Left ventricle myocardium inferior (tissue), 1 donor: Measurements from ENCODE around the gene SYMPK. TPM values are rescaled to one million over a fixed set of nuclear protein-coding genes. Genes with fewer than 3 reads are reported as not detected.
A peak's percentile ranks its signal among the peaks of the same experiment; 100 is the strongest.

Source experiments
- DNase-seq: peaks from one replicate; pipeline ENCODE4 v3.0.0-alpha.2; 2020
- H3K27ac ChIP-seq: fragments of 200-600 bp; replicated peaks from 2 replicates; pipeline ENCODE4 v1.8.0; 2021
- H3K27me3 ChIP-seq: fragments of 200-600 bp; 2 replicates; pipeline ENCODE4 v1.8.0; 2021; ENCODE audit warnings: low read depth
- H3K36me3 ChIP-seq: fragments of 200-600 bp; 2 replicates; pipeline ENCODE4 v1.8.0; 2021
- H3K4me1 ChIP-seq: fragments of 200-600 bp; 2 replicates; pipeline ENCODE4 v1.8.0; 2021
- H3K4me3 ChIP-seq: fragments of 200-600 bp; 2 replicates; pipeline ENCODE4 v1.8.0; 2021; ENCODE audit warnings: mild to moderate bottlenecking, moderate library complexity
- H3K9me3 ChIP-seq: fragments of 200-600 bp; replicated peaks from 2 replicates; pipeline ENCODE4 v1.8.0; 2021
- intact Hi-C: fragments of 100-400 bp; cut with micrococcal nuclease; formaldehyde crosslinking; loops from one replicate; pipeline ENCODE4 v1.11.0; 2022
- total RNA-seq: library from RNA; stranded (reverse); fragmentation: NEBNext Ultra II Directional; extraction: Animal tissue kit (Norgen Biotek cat#: 25700); gene quantifications from one replicate; pipeline ENCODE4 v1.2.1, GENCODE V29; 2021
- TF ChIP-seq, protein P1 (sequence below): fragments of 200-600 bp; IDR thresholded peaks from 2 replicates; pipeline ENCODE4 v1.8.0; 2021; ENCODE audit warnings: antibody characterized with exemption, mild to moderate bottlenecking, borderline replicate concordance
- donor health status: DM: no; HTN: yes; CAD: no; lungs with severe emphysema.

The SYMPK gene
- total RNA-seq, 1 donor from 2014 or later, result 35.9 TPM

DNA sequence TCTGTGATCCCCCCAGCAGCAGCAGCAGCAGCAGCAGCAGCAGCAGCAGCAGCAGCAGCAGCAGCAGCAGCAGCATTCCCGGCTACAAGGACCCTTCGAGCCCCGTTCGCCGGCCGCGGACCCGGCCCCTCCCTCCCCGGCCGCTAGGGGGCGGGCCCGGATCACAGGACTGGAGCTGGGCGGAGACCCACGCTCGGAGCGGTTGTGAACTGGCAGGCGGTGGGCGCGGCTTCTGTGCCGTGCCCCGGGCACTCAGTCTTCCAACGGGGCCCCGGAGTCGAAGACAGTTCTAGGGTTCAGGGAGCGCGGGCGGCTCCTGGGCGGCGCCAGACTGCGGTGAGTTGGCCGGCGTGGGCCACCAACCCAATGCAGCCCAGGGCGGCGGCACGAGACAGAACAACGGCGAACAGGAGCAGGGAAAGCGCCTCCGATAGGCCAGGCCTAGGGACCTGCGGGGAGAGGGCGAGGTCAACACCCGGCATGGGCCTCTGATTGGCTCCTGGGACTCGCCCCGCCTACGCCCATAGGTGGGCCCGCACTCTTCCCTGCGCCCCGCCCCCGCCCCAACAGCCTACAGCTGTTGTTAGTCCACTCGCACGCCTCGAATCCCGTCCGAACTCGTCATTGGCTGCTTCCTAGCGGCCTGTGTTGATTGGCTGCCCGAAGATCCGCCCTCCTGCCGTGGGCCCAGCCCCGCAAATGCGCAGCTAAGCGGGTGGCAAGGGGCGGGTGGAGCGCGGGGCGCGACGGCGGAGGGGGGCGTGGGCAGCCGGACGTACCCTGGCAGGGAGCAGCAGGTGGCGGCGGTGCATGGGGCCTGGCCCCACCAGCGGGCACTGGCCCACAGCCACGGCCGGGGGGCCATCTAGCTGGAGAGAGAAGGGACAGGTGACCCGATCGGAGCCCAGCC lies 92.5 kb downstream of the SYMPK start:
- H3K9me3 ChIP-seq, result no peaks in the 10 kb centered on the region
- H3K27me3 ChIP-seq, result no peaks in the 10 kb centered on the region
- peaks cover 52% of the 10 kb centered on the region for H3K4me1 ChIP-seq
- DNase-seq, result peak; percentile 97
- H3K4me3 ChIP-seq, result peak overlapping the region; percentile 85
- intact Hi-C loops, result no loop called here
- TF ChIP-seq, protein P1, sequence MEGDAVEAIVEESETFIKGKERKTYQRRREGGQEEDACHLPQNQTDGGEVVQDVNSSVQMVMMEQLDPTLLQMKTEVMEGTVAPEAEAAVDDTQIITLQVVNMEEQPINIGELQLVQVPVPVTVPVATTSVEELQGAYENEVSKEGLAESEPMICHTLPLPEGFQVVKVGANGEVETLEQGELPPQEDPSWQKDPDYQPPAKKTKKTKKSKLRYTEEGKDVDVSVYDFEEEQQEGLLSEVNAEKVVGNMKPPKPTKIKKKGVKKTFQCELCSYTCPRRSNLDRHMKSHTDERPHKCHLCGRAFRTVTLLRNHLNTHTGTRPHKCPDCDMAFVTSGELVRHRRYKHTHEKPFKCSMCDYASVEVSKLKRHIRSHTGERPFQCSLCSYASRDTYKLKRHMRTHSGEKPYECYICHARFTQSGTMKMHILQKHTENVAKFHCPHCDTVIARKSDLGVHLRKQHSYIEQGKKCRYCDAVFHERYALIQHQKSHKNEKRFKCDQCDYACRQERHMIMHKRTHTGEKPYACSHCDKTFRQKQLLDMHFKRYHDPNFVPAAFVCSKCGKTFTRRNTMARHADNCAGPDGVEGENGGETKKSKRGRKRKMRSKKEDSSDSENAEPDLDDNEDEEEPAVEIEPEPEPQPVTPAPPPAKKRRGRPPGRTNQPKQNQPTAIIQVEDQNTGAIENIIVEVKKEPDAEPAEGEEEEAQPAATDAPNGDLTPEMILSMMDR, result peak; percentile 97
- H3K27ac ChIP-seq, result peak overlapping the region; percentile 93
- peaks cover 34% of the 10 kb centered on the region for H3K36me3 ChIP-seq

DNA sequence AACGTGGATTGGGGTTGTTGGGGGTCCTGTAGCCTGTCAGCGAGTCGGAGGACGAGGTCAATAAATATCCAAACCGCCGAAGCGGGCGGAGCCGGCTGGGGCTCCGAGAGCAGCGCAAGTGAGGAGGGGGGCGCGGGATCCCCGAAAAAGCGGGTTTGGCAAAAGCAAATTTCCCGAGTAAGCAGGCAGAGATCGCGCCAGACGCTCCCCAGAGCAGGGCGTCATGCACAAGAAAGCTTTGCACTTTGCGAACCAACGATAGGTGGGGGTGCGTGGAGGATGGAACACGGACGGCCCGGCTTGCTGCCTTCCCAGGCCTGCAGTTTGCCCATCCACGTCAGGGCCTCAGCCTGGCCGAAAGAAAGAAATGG lies 93.1 kb downstream of the SYMPK start:
- peak overlapping the region; percentile 85 for H3K4me3 ChIP-seq
- H3K27me3 ChIP-seq, result no peaks in the 10 kb centered on the region
- no peaks in the 10 kb centered on the region for H3K9me3 ChIP-seq
- TF ChIP-seq, protein P1, result no peak
- no peak for DNase-seq
- intact Hi-C loops, result no loop called here
- H3K27ac ChIP-seq, result peak overlapping the region; percentile 93
- peaks cover 58% of the 10 kb centered on the region for H3K4me1 ChIP-seq
- H3K36me3 ChIP-seq, result peaks cover 28% of the 10 kb centered on the region

DNA sequence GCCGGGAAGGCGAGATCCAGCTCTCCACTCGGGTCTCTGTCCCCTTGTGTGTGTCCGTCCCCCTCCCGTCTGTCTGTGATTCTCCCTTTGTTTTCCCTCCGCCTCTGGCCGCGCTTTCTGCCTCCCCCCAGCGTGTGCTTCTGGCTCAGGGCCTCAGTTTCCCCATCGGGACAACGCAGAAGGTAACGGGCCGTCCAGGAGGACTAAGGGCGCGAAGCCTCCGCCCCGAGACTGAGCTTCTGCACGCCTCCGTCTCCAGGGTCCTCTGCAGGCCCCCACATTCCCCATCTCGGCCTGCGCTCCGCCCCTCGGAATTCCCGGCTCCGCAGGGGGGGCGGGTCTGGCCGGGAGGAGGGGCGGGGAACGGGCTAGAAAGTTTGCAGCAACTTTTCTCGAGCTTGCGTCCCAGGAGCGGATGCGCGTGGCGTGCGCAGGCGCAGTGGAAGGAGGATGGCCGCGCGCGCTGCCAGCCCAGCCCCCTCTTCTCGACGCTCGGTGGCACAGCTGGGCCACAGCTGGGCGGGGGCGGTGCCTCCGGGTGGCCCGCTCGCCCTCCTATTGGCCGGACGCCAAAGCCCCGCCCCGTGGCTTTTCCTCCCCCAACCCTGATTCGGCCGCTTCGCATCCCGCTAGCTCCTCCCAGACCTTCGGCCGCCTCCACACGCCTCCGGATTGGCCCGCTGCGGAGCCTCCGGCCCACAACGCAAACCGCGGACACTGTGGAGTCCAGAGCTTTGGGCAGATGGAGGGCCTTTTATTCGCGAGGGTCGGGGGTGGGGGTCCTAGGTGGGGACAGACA lies 93.8 kb downstream of the SYMPK start, which contains the start of gene SIX5:
SIX5 (minus strand) TSS at position 269 of the 799 bp plus-strand sequence. CDS start 408 bp downstream, outside the sequence.
- DNase-seq, result peak; percentile 99
- Histone ChIP-seq H3K4me3 (peak within 1 kb of the TSS; percentile 85), H3K27ac (peak within 1 kb of the TSS; percentile 93), H3K27me3 (no peaks in the 10 kb centered on the region), H3K4me1 (peaks cover 65% of the 10 kb centered on the region), H3K9me3 (no peaks in the 10 kb centered on the region), H3K36me3 (peaks cover 21% of the 10 kb centered on the region)
- TF ChIP-seq, protein P1, result no peak
- intact Hi-C loops, result no loop called here

DNA sequence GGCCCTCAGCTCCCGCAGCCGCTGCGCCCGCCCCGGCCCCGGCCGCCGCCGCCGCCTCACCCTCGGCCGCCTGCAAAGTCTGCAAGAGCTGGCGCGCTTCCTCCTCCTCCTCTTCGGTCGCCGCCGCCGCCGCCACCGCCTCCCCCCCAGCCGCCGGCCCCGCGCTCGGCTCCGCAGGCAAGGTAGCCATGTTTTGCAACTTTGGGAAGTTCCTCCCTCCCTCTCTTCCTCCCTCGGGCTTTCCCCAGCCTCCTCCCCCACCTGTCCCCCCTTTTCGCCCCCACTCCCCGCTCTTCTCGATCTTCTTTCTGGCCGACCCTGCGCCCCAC lies 94.3 kb downstream of the SYMPK start:
- DNase-seq, result peak; percentile 63
- Histone ChIP-seq H3K27ac (peak overlapping the region; percentile 93), H3K4me3 (peak overlapping the region; percentile 85), H3K4me1 (peaks cover 70% of the 10 kb centered on the region), H3K27me3 (no peaks in the 10 kb centered on the region), H3K9me3 (no peaks in the 10 kb centered on the region), H3K36me3 (peaks cover 19% of the 10 kb centered on the region)
- TF ChIP-seq, protein P1, result no peak
- intact Hi-C loops, result no loop called here

DNA sequence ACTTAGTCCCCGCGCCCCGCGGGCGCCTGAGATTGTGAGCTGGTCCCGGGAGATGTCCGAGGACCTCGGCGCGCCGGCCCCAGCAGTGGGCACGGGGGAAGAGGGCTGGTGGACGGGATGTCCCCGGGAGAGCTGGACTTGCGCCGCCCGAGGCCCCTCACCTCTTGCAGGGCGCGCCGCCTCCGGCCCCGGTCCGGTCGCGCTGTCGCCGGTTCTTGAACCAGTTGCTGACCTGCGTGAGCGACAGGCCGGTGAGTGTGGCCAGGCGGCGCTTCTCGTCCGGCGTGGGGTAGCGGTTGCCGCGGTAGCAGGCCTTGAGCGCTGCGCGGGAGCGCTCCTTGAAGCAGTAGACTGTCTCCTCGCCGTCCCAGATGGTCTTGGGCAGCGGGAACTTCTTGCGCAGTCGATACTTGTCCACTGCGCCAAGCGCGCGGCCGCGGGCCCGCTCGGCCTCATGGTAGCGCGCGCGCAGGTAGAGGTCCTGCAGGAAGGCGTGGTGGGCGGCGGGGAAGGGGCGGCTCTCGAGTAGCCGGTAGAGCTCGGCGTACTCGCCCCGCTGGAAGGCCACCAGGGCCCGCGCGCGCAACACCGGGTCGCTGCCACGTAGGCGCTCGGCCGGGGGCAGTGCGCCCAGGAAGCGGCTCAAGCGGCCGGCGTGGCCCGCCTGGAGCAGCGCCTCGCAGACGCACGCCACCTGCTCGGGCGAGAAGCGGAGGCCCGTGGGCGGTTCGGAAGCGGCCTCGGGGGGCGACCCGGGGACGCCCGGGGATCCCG lies 94.9 kb downstream of the SYMPK start:
- peak; percentile 76 for DNase-seq
- Histone ChIP-seq H3K27me3 (no peaks in the 10 kb centered on the region), H3K4me1 (peaks cover 73% of the 10 kb centered on the region), H3K27ac (peak overlapping the region; percentile 93), H3K9me3 (no peaks in the 10 kb centered on the region), H3K36me3 (peaks cover 13% of the 10 kb centered on the region), H3K4me3 (peak overlapping the region; percentile 85)
- intact Hi-C loops, result no loop called here
- TF ChIP-seq, protein P1, result no peak
